Putamen (tissue), 1 donor: ENCODE results near the gene JAZF1.

Experiments used
- DNase-seq: peaks from one replicate; pipeline ENCODE4 v3.0.0-alpha.2; 2016; ENCODE audit warnings: low spot score

Gene JAZF1

DNA sequence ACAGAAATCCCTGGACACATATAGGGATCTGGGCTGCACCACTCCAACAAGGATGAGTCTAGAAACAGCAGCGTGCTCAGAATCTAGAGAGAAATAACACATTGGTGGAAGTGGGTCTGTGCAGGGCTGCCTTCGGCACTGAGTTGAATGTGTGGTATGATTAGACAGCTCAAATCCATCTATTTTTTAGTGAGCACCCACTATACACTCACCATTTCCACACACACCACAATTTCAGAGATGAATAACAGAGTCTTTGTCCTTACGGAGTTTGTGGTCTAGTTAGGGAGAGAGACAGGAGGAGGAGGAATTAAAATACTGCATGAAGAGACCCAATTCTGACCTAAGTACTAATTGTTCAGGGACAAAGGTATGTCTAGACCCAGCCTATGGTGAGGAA lies 44.2 kb downstream of the JAZF1 start:
- DNase-seq = no peak

GRCh38 chr7:28135760-28136159 lies 44.8 kb downstream of the JAZF1 start:
- DNase-seq = no peak

DNA sequence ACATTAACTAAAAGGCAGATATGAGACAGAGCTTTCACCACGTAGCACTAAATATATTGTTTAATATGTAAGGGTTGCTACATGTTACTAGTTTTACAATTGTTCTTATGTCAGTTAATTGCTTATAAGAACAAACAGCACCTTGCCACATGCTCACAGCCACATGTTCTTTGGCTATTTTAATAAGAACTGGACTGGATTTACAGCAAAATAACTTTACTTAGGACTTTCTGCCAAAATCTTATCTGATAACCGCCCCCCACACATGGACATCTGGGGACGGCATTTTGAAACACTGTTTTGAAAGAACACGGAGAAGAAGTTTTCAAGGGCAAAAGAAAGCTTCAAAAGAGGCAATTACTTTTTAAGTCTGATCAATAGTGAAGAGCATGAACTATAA lies 45.3 kb downstream of the JAZF1 start:
- DNase-seq = no peak

DNA sequence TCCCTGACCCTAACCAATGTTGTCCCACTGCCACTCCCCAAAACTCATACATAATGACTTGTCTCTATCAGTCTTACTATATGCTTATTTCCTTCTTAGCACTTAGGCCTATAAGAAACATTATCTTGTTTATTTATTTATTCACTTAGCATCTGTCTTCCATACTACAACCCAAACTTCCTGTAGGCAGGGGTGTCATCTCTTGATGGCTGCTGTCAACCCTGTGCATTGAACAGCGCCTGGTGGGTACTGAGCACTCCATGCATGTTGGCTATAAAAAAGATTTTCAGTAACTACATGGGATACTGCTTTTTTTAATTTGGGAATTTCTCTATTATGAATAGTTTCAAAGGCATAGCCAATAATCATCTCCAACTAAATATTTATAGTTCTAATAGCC lies 46.7 kb downstream of the JAZF1 start:
- DNase-seq = no peak

- no peak for DNase-seq
Observed at GRCh38 chr7:28132959-28133870, 47.4 kb downstream of the JAZF1 start.

DNA sequence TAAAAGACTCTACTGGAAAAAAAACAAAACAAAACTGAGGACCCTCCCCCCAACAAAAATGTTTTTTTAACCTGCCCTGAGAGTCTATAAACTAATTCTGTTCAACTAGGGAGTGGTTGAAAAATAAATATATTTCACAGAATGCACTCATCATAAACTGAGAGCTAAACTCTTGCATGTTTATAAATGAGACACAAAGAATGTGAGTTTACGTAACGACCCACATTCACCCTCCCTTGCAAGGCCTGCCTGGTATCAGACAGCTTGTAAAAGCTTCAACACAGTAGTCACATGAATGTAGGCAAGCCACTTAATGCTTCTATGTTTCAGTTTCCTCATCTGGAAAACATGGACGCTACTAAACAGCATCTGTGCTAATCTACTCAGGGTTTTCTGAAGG lies 50.3 kb downstream of the JAZF1 start:
- DNase-seq = no peak

GRCh38 chr7:28128608-28129007 lies 52.0 kb downstream of the JAZF1 start:
- DNase-seq = no peak

DNA sequence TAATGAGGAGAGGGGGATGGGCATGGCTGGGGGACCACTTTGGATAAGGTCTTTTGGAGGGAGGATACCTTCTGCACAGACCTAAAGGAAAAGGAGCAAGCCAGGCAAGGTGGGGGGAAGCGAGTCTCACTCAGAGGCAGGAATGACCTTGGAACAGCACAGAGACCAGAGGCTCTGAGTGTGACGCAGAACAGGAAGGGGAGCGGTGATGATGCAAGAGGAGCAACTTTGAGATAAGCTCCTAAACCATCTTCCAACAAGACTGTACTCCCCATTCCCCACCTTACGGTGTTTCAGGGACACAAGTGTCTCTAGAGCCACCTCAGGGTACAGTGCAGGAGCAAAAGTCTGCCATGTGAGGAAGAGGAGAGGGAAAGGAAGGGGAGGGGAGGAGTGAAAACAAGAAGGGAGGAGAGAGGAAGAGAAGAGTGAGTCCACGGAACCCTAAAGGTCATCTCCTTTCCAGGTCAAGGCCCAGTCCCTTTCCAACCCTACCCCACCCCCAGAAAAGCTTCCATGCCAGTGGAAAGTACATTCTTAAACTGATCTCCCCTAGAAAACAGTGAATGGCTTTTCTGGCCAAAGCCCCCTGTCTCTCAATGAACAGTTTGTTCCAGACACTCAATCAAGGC lies 54.1 kb downstream of the JAZF1 start:
- DNase-seq = no peak

DNA sequence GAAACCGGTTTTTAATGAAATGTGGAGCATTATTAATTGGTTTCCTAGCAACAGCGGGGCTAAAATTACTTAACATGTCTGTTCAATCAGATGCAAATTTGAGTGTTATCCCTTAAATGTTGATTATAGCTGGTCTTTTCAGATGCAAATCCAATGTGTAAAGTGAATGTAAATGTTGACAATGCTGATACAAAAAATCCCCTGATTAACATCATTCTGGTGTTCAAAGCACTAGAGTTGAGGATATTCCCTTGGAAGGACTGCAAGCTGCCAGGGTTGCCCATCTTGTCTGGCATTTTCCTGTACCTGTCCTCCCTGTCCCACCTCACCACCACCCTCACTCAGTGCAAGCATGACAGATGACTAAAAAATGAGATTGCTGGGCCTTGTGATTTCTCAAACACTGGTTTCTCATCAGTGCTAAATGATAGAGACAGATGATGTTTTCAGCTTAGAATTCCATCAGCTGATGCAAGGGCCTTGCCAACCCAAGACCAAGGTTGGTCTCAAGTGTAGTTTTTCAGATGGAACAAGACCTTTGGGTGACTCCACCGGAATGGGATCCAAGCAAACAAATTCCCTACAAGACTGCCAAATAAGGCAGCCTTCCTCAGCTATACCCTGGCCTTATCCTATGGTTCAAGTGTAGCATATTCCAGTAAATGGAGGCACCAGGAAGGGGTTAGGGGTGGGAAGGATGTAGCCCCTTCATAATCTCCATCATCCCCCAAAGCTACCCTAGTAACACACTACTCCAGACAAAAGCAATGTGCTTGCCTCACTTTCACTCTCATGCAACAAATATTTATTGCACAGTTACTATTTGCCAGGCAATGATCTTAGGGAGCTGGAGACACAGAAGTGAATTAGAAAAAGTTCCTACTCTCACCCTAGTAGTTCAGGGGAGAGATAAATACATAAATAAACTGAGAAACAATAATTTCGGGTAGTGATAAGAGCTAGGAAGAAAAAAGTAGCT lies 54.9 kb downstream of the JAZF1 start:
- DNase-seq = no peak

GRCh38 chr7:28124413-28124812 lies 56.2 kb downstream of the JAZF1 start:
- DNase-seq = no peak

DNA sequence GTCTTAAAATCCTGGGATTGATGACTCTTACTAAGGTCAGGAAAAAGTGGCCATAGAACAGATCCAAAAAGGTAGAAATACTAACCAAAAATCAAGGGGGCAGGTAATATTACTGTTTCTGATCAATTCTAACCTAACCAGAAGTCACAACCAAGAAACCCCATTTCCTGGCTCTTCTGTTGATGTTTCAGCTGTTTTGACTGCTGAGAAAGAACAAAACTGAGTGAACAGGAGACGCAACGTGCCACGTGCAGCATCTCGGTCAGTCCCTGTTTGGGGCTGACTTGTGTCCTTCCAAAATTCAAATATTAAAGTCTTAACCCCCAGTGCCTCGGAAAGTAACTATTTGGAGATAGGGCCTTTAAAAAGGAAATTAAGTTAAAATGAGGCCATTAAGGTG lies 56.8 kb downstream of the JAZF1 start:
- DNase-seq = no peak

GRCh38 chr7:28121496-28121895 lies 59.1 kb downstream of the JAZF1 start:
- DNase-seq = no peak

GRCh38 chr7:28116041-28116440 lies 64.6 kb downstream of the JAZF1 start:
- DNase-seq = no peak

GRCh38 chr7:28115261-28115660 lies 65.3 kb downstream of the JAZF1 start:
- no peak for DNase-seq

GRCh38 chr7:28114056-28114455 lies 66.5 kb downstream of the JAZF1 start:
- DNase-seq = no peak

DNA sequence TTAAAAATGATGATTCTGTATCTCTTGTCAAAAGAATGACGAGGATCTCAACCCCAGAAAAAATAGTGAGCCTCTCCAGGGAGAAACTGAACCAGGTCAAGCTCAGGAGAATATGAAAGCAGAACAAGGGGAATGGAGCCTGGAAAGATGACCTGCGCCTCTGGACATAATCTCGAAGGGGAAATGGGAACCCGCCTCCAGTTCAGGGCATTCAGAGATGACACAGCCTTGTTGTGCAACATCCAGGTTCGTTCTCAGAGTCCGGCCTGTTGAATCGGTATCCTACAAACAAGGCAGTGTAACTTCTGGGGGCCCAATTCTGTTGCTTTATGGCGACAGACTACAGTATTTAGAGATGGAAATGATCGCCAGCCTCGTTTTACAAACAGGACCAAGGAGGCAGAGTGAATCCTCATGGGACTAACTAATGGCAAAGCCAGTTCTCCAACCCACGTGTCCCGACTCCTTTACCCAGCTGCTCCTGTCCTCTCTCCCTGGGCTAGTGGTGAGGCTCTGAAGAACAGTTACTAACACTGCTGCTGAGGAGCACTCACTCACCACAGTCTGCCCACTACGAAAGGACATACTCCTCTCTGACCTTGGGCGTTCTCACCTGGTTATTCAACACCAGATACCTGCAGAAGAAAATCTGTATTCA lies 67.6 kb downstream of the JAZF1 start:
- DNase-seq = no peak

- DNase-seq = no peak
Observed at GRCh38 chr7:28112467-28112866, 68.1 kb downstream of the JAZF1 start.

- no peak for DNase-seq
Observed at GRCh38 chr7:28112012-28112411, 68.6 kb downstream of the JAZF1 start.

GRCh38 chr7:28110427-28111012 lies 70.1 kb downstream of the JAZF1 start:
- DNase-seq = no peak

DNA sequence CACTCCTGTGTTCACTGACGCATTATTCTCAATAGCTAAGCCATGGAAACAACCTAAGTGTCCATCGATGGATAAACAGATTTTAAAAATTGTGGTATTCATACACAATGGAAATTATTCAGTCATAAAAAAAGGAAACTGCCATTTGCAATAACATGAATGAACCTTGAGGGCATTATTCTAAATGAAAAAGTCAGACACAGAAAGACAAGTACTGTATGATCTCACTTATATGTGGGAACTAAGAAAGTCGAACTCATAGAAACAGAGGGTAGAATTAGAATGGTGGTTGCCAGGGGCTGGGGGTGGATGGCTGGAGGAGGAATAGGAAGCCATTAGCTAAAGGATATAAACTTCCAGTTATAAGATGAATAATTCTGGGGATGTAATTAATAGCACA lies 71.8 kb downstream of the JAZF1 start:
- DNase-seq = no peak

GRCh38 chr7:28107960-28108359 lies 72.6 kb downstream of the JAZF1 start:
- no peak for DNase-seq
